ENCODE results near the gene LENG1. TPM values are rescaled to one million over a fixed set of nuclear protein-coding genes. Genes with fewer than 3 reads are reported as not detected.
"Not testable (repeated sequence)": the region's sequence is repeated elsewhere in the genome, so short reads cannot be mapped to it uniquely, and the experiment has no call there.

LENG1 gene
- 10 to 100 TPM in 1 of 7 donors, 1 to 10 TPM in 6; 6.4 to 11.1 (median 8.5) TPM for total RNA-seq
- polyA plus RNA-seq = 10 to 100 TPM in 1 of 2 donors, 1 to 10 TPM in 1; 5.2 to 14.0 TPM
- long read RNA-seq, donor 1, transcript LENG1-201 (4 exons, 1,542 nt) = major isoform, 14 of 15 reads
- long read RNA-seq, donor 1, partial matches to known transcripts = 1 of 15 reads
- long read RNA-seq, donor 1, other reads (novel, unspliced or antisense) = 0 of 15 reads
- long read RNA-seq, donor 2, transcript LENG1-201 (4 exons, 1,542 nt) = major isoform, 13 of 13 reads
- long read RNA-seq, donor 2, partial matches to known transcripts = 0 of 13 reads
- long read RNA-seq, donor 2, other reads (novel, unspliced or antisense) = 0 of 13 reads
- long read RNA-seq, donor 3, transcript LENG1-201 (4 exons, 1,542 nt) = major isoform, 11 of 15 reads
- long read RNA-seq, donor 3, partial matches to known transcripts = 2 of 15 reads
- long read RNA-seq, donor 3, other reads (novel, unspliced or antisense) = 2 of 15 reads

DNA sequence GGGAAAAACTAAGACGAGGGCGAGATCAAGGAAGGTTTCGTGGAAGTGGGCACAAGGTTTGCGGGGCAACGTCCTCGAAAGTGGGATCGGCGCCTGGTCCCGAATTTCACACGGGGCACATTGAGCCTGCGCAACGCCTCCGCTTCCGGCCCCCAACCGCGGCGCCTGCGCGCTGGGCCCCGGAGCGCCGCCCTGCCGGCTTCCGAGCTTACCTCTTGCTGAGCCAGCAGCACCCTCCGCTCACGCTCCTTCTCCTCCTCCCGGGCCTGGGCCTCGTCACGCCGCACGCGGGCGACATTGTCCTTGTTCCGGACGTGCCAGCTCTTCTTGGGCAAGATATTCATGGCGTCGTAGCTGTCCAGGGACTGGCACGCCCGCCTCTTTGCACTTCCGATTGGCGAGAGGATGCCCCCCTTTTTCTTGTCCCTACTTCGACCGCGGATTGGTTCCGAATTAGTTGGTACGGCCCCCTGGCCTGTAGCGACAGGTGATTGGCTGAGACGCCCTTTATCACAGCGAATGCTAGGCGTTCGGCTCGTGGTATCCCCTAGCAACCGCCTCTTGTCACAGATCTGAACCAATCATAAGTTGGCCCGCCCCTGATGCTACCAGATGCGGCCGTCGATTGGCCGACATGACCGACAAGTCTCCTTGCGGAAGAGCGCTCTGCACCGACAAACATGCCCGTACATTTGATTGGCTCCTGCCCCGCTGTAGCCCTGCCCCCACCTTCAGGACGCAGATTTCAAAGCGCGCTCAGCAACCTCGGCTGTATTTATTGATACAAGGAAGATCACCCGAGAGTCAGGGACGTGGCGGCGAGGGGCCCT lies at the start of gene LENG1:
Gene LENG1, minus strand, starts transcription at position 370 of the 830 bp plus-strand sequence. Its CDS starts 26 bp downstream, at position 344.
- Histone ChIP-seq H3K9me3 (no peaks in the 10 kb centered on the region), H3K27ac (peak within 1 kb of the TSS; percentile 55 to 93), H3K27me3 (no peaks in the 10 kb centered on the region), H3K4me3 (peak within 1 kb of the TSS; percentile 86), H3K4me1 (ENCODE audit: insufficient read depth) (peaks cover 9% of the 10 kb centered on the region), H3K36me3 (no peaks in the 10 kb centered on the region)
- TF ChIP-seq POLR2A (IDR thresholded peaks at IDR 0.05) (peak; percentile 83), EP300 (IDR thresholded peaks at IDR 0.05) (no peak)
- TF ChIP-seq, protein P1, sequence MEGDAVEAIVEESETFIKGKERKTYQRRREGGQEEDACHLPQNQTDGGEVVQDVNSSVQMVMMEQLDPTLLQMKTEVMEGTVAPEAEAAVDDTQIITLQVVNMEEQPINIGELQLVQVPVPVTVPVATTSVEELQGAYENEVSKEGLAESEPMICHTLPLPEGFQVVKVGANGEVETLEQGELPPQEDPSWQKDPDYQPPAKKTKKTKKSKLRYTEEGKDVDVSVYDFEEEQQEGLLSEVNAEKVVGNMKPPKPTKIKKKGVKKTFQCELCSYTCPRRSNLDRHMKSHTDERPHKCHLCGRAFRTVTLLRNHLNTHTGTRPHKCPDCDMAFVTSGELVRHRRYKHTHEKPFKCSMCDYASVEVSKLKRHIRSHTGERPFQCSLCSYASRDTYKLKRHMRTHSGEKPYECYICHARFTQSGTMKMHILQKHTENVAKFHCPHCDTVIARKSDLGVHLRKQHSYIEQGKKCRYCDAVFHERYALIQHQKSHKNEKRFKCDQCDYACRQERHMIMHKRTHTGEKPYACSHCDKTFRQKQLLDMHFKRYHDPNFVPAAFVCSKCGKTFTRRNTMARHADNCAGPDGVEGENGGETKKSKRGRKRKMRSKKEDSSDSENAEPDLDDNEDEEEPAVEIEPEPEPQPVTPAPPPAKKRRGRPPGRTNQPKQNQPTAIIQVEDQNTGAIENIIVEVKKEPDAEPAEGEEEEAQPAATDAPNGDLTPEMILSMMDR (IDR thresholded peaks at IDR 0.05) = peak in 2 of 3 donors; percentile 67 to 69
- 0% methylated on average over 71 to 72 of the region's 72 CpGs for WGBS, 3 donors
- DNase-seq = peak; percentile 99 to 100 (median 99)
- intact Hi-C loops (cut with DNase I) = loop anchor here in 1 of 4 donors (5.0 kb wide), 1 partner anchor 43 kb away; the partner anchor contains the start of gene RPS9

DNA sequence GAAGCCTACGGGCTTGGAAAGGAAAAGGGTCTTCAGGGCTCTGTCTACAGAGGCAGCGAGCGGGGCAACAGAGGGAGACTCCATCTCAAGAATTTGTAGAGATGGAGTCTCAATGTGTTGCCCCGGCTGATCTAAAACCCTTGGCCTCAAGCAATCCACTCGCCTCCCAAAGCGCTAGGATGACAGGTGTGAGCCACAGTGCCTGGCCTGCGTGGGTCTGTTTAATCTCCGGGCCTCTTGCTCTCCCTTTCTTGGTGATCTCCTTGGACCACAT lies 49.2 kb upstream of the LENG1 start:
- Histone ChIP-seq H3K9me3 (no peaks in the 10 kb centered on the region), H3K27me3 (no peaks in the 10 kb centered on the region), H3K36me3 (no peaks in the 10 kb centered on the region), H3K4me1 (ENCODE audit: insufficient read depth) (peaks cover 37% of the 10 kb centered on the region), H3K4me3 (no peak overlapping the region), H3K27ac (peak overlapping the region; percentile 56 to 82)
- WGBS, 3 donors = 50 to 58% (median 52%) methylated on average over 8 of the region's 8 CpGs
- DNase-seq = no peak
- intact Hi-C loops (cut with DNase I) = loop anchor here in 2 of 4 donors (1.0 to 10.0 kb wide), 2 partner anchors 19 to 1466 kb away; partner anchors contain the start of genes EPN1 (in 1 of the 2) and MBOAT7 (in 1 of the 2)
- TF ChIP-seq POLR2A (IDR thresholded peaks at IDR 0.05) (no peak), EP300 (IDR thresholded peaks at IDR 0.05) (no peak)
- TF ChIP-seq, protein P1 (IDR thresholded peaks at IDR 0.05) = no peak

DNA sequence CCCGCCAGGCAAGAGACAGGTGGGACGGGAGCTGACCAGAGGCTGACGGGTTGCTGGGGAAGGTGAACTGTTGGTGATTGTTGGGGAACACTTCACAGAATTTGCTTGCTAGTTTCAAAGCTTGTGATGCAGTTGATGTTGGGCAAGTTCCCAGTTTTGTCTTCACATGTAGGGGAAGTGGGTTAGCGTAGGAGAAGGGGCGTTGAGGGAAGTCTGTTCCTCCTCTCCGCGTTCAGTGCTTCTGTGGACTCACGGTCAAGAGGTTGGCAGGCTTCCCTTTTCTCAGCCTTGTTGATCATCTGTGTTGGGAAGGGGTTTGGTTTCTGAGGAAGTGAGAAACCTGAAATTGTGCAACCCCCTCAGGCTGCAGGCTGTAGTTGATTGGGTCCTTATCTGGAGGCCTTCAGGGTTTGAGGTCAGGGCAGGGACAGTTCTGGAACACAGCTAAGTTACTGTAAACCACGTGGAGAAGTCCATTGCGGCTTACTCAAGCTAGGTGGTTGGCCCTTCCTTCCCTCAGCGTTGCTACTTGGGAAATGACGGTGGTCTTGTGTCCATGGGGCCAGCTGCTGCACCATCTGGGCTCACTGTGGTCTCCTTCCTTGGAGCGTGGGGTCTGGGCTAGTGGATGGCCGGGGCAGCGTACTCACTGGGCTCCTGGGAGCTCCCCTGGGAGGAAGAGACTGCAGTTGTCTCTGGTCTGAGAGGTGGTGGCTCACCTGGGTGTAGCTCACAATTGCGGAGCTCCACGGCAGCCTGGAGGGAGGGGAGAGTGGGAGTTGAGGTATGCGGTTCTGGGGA lies 48.7 kb upstream of the LENG1 start:
- H3K4me1 ChIP-seq (ENCODE audit: insufficient read depth) = peaks cover 39% of the 10 kb centered on the region
- H3K9me3 ChIP-seq = no peaks in the 10 kb centered on the region
- peak; percentile 79 to 92 (median 82) for DNase-seq
- H3K4me3 ChIP-seq = no peak overlapping the region
- peak overlapping the region; percentile 56 to 82 for H3K27ac ChIP-seq
- no peaks in the 10 kb centered on the region for H3K27me3 ChIP-seq
- TF ChIP-seq, protein P1 (IDR thresholded peaks at IDR 0.05) = no peak
- TF ChIP-seq EP300 (IDR thresholded peaks at IDR 0.05) (peak; percentile 96), POLR2A (IDR thresholded peaks at IDR 0.05) (peak; percentile 29)
- 22 to 38% (median 25%) methylated on average over 16 to 18 of the region's 18 CpGs for WGBS, 3 donors
- H3K36me3 ChIP-seq = no peaks in the 10 kb centered on the region
- intact Hi-C loops (cut with DNase I) = loop anchor here in 1 of 4 donors (10.0 kb wide), 1 partner anchor 1467 kb away; the partner anchor contains the start of gene EPN1

DNA sequence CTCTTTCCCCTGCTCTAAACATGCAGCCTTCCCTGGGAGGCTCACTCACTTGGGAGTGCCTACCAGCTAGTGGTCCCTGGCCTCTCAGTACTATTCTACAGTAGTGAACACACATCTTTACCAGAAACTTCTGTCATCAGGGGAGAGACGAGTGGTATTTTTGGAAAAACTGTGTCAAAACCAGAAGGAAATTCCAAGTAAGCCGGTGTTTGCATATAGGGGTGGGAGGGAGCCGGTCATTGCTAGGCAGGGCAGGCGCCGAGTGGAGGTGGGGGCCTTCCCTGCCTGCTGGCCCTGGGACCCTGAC lies 48.1 kb upstream of the LENG1 start:
- Histone ChIP-seq H3K4me3 (no peak overlapping the region), H3K27ac (peak overlapping the region; percentile 53 to 82)
- intact Hi-C loops (cut with DNase I) = loop anchor here in 1 of 4 donors (10.0 kb wide), 1 partner anchor 1467 kb away; the partner anchor contains the start of gene EPN1

DNA sequence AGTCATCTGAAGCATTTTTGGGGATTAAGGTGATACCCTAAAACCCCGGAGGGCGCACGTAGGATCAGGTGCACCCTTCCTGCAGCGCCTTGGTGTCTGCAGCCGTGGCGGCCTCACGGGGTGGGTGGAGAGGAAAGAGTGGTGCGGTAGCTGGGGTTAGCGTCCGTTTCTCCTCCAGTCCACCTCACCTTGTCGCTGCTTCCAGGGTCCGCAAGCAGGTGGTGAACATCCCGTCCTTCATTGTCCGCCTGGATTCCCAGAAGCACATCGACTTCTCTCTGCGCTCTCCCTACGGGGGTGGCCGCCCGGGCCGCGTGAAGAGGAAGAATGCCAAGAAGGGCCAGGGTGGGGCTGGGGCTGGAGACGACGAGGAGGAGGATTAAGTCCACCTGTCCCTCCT lies 47.7 kb upstream of the LENG1 start:
- H3K27ac ChIP-seq = peak overlapping the region in 1 of 2 donors; percentile 82
- intact Hi-C loops (cut with DNase I) = loop anchor here in 1 of 4 donors (10.0 kb wide), 1 partner anchor 1468 kb away; the partner anchor contains the start of gene EPN1
- WGBS, 3 donors = 38 to 51% (median 45%) methylated on average over 23 of the region's 23 CpGs
- not testable (repeated sequence) for H3K4me3 ChIP-seq, H3K36me3 ChIP-seq, DNase-seq, H3K9me3 ChIP-seq, H3K27me3 ChIP-seq
- H3K4me1 ChIP-seq (ENCODE audit: insufficient read depth) = peaks cover 44% of the 10 kb centered on the region

More for the DNA sequence above, 48.1 kb upstream of the LENG1 start:
- DNase-seq = no peak
- TF ChIP-seq EP300 (IDR thresholded peaks at IDR 0.05) = no peak
- TF ChIP-seq, protein P1 (IDR thresholded peaks at IDR 0.05) = no peak
- TF ChIP-seq POLR2A (IDR thresholded peaks at IDR 0.05) = no peak
- H3K27me3 ChIP-seq = no peaks in the 10 kb centered on the region
- peaks cover 44% of the 10 kb centered on the region for H3K4me1 ChIP-seq (ENCODE audit: insufficient read depth)
- no peaks in the 10 kb centered on the region for H3K9me3 ChIP-seq
- 15 to 35% (median 16%) methylated on average over 5 of the region's 5 CpGs for WGBS, 3 donors
- H3K36me3 ChIP-seq = no peaks in the 10 kb centered on the region
